Body of pancreas (tissue), 4 donors: ENCODE results near the gene SPRYD4.

ENCODE experiments used
- CTCF ChIP-seq, 7 experiments: fragments of 450-650 bp in 4 of 7; fragments of 200-600 bp in 3 of 7; sonication (generic) in 3 of 7; IDR thresholded peaks; one replicate each; pipeline ENCODE4 v1.5.1; 2016 to 2019; ENCODE audit warnings: antibody characterized with exemption in 7 of 7
- POLR2A ChIP-seq, 3 donors: fragments of 450-650 bp; IDR thresholded peaks; one replicate each; pipeline ENCODE4 v1.6.1; 2016; ENCODE audit warnings: antibody characterized with exemption in 3 of 3, mild to moderate bottlenecking in 2 of 3

- TF ChIP-seq CTCF (IDR thresholded peaks at IDR 0.05), result no peak
- no peak for TF ChIP-seq POLR2A (IDR thresholded peaks at IDR 0.05)
These were observed 54.2 kb downstream of the SPRYD4 start for GRCh38 chr12:56522411-56523193.
